HPDE6-E6E7 (cell line): ENCODE measurements around the gene DNER.
"Not testable (repeated sequence)": the region's sequence is repeated elsewhere in the genome, so short reads cannot be mapped to it uniquely, and the experiment has no call there.

ENCODE experiments used
- DNase-seq: peaks from one replicate; pipeline ENCODE4 v3.0.0; 2011; ENCODE audit warnings: missing footprints; ENCODE audit errors: extremely low spot score

The DNER gene, protein sequence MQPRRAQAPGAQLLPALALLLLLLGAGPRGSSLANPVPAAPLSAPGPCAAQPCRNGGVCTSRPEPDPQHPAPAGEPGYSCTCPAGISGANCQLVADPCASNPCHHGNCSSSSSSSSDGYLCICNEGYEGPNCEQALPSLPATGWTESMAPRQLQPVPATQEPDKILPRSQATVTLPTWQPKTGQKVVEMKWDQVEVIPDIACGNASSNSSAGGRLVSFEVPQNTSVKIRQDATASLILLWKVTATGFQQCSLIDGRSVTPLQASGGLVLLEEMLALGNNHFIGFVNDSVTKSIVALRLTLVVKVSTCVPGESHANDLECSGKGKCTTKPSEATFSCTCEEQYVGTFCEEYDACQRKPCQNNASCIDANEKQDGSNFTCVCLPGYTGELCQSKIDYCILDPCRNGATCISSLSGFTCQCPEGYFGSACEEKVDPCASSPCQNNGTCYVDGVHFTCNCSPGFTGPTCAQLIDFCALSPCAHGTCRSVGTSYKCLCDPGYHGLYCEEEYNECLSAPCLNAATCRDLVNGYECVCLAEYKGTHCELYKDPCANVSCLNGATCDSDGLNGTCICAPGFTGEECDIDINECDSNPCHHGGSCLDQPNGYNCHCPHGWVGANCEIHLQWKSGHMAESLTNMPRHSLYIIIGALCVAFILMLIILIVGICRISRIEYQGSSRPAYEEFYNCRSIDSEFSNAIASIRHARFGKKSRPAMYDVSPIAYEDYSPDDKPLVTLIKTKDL

GRCh38 chr2:229714080-229714735 is at the start of gene DNER:
TSS of gene DNER (minus strand) at chr2:229714555. CDS start at chr2:229714423, 132 bp downstream.
- DNase-seq, result peak; percentile 38

GRCh38 chr2:229761663-229762062 is 47.3 kb upstream of the DNER start:
- no peak for DNase-seq

GRCh38 chr2:229757462-229757861 is 43.1 kb upstream of the DNER start:
- DNase-seq, result not testable (repeated sequence)

GRCh38 chr2:229752970-229753729 is 38.8 kb upstream of the DNER start:
- no peak for DNase-seq

- no peak for DNase-seq
Observed at GRCh38 chr2:229749779-229750178, 35.4 kb upstream of the DNER start.

- no peak for DNase-seq
Observed at GRCh38 chr2:229748950-229749349, 34.6 kb upstream of the DNER start.

DNA sequence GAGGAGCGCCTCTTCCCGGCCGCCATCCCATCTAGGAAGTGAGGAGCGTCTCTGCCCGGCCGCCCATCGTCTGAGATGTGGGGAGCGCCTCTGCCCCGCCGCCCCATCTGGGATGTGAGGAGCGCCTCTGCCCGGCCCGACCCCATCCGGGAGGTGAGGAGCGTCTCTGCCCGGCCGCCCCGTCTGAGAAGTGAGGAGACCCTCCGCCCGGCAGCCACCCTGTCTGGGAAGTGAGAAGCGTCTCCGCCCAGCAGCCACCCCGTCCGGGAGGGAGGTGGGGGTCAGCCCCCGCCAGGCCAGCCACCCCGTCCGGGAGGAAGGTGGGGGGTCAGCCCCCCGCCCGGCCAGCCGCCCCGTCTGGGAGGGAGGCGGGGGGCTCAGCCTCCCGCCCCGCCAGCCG is 28.3 kb upstream of the DNER start:
- not testable (repeated sequence) for DNase-seq

GRCh38 chr2:229740279-229740678 is 25.9 kb upstream of the DNER start:
- DNase-seq, result no peak

- no peak for DNase-seq
Observed at GRCh38 chr2:229738024-229738625, 23.8 kb upstream of the DNER start.

GRCh38 chr2:229734410-229734809 is 20.1 kb upstream of the DNER start:
- DNase-seq, result no peak

GRCh38 chr2:229733611-229734245 is 19.4 kb upstream of the DNER start:
- no peak for DNase-seq

- no peak for DNase-seq
Observed at GRCh38 chr2:229732897-229733296, 18.5 kb upstream of the DNER start.

DNA sequence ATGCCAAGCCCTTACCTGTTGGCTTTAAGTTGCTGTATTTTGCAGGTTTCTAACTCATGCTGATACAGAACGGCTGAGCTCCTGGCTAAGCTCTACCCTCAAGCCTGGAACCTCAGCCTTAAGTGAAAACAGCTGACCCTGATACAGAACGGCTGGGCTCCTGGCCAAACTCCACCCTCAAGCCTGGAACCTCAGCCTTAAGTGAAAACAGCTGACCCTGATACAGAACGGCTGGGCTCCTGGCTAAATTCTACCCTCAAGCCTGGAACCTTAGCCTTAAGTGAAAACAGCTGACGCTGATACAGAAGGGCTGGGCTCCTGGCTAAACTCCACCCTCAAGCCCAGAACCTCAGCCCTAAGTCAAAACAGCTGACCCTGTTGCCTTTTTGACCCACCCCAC is 17.6 kb upstream of the DNER start:
- DNase-seq, result no peak

- no peak for DNase-seq
Observed at GRCh38 chr2:229731363-229731762, 17.0 kb upstream of the DNER start.

DNA sequence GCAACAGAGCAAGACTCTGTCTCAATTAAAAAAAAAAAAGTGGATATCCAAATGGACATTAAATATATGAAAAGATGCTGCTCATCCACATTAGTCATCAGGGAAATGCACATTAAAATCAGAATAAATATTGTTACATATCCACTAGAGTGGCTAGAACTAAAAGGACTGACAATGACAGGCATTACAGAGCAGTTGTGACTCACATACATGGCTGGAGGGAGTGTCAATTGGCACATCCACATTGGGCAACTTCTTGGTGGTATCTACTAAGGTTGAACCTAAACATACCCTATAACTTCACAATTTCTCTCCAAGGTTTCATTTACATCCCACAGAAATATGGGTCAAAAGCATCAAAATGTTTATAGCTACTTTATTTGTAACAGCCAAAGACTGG is 14.0 kb upstream of the DNER start:
- no peak for DNase-seq

DNA sequence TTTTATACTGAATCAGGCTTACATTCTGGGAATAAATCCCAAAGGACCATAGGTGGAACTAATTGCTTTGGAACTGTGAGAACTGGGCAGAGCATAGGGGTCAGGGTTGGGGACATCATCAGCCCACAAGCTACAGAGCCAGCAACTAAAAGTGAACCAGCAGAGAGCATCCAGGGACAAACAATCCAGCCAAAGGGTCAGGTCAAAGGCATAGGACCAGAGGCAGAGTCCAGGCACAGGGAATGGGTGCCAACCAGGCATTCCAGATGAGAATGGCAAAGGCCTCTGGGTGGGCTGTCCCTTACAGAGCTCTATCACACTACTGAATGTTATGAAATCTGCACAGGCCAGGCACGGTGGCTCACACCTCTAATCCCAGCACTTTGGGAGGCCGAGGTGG is 12.3 kb upstream of the DNER start:
- no peak for DNase-seq

- peak; percentile 34 for DNase-seq
Observed at GRCh38 chr2:229725716-229726574, 11.6 kb upstream of the DNER start.

GRCh38 chr2:229723192-229723591 is 8.8 kb upstream of the DNER start:
- DNase-seq, result not testable (repeated sequence)

DNA sequence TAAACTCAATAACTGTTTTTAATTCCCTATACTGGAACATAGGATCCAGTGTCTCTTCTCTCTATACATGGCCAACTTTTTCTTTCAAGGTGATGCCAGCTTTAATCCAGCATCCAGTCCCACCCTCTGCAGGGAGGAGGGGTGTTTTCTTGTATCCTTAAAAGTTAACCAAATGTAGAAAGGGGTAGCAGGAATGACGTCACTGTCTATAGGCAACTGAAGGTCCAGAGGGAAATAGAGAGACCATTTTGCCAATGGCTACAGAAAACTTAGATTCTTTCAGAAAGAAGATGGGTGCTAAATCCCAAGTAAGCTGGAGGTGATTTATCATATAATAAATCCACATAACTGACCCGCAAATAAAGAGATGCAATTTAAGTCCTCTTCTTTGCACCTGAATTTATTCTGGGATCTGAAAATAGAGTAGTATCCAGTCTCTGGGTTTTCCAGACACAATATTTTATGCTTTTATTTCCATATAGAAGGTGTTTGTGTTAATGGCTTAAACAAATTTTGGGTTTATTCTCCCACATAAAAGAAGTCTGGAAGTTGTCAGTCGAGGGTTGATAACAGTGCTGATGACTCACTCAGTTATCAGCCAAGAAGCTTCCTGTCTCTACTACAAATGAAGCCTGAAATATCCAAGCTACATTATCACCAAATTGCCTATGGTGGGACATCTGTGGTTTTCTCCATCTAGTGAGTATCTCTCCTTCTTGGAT is 5.7 kb upstream of the DNER start:
- DNase-seq, result no peak
